ENCODE data around the gene SEC16A.

SEC16A gene

GRCh38 chr9:136459425-136459824 lies 23.4 kb downstream of the SEC16A start:
- no peak for DNase-seq

- DNase-seq = no peak
Observed at GRCh38 chr9:136457326-136457725, 25.5 kb downstream of the SEC16A start.

DNA sequence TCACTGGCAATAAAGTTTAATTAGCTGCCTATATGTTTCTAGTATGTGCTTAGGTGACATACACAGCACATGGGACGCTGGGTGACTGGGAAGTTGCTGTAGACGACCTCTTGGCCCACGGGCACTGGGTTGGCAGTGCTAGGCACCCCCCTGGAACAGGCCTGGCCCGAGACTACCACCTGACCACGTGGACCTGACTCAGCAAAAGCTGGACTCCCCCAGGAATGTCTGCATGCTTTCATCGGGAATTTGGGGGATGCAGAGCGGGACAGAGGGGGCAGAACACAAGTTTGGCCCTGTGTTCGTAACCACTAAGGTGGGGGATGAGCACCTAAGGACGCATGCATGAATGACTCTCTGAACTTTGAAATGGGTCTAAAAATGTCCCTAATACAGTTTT lies 26.6 kb downstream of the SEC16A start:
- no peak for DNase-seq

DNA sequence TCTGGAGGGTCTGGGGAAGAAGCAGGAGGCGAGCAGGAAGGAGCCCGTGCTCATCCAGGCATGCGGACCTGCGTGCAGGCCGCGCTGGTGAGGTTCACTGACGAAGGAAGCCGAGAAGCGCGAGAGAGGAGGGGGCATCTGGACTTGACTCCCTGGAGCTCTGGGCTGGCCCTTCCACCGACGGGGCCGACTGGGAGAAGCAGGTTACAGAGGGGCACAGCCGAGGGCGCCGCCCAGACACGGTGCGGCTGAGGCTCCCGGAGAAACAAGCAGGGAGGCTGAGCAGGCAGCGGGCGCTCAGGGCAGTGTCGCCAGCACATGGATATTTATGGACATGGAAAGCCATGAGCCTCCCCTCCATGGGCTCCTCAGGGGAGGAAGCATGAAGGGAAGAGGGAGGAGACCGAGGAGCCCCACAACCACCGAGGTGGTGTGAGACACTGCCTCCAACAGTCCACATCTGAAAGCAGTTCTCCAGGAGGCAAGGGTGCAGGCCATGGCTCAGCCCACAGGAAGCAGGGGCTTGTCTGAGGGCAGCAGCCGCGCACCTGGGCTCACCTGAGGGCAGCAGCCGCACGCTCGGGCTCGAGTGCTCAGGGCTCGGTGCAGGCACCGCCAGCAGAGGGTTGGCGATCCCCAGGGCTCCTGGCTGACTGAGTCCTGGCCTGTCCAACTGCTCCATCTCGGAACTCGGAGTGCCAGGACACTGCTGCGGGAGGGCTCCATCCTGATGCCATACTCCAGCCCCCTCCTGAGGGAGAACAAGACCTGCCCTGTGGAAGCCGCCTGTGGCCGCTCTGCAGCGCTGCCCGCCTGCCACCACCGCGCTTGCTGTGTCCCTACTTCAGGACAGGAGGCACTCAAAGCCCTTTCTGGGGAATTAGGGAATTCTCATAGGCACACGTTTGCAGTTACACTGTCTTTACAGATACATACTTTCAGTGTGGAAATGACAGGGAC lies 27.5 kb downstream of the SEC16A start:
- no peak for DNase-seq

GRCh38 chr9:136454026-136454796 lies 28.6 kb downstream of the SEC16A start:
- DNase-seq = no peak

GRCh38 chr9:136453326-136453725 lies 29.5 kb downstream of the SEC16A start:
- no peak for DNase-seq

- no peak for DNase-seq
Observed at GRCh38 chr9:136451221-136451877, 31.5 kb downstream of the SEC16A start.

DNA sequence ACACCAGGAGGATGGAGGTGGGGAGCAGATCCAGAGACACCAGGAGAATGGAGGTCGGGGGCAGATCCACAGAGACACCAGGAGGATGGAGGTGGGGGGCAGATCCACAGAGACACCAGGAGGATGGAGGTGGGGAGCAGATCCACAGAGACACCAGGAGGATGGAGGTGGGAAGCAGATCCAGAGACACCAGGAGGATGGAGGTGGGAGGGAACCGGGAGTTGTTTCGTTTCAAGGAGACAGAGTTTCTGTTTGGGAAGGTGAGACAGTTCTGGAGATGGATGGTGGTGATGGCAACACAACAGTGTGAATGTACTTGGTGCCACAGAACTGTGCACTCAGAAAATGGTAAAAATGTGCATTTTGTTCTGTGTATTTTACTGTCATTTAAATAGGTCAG lies 34.2 kb downstream of the SEC16A start:
- DNase-seq = no peak

GRCh38 chr9:136447173-136447778 lies 35.6 kb downstream of the SEC16A start:
- DNase-seq = no peak

GRCh38 chr9:136445799-136446198 lies 37.0 kb downstream of the SEC16A start:
- DNase-seq = no peak

DNA sequence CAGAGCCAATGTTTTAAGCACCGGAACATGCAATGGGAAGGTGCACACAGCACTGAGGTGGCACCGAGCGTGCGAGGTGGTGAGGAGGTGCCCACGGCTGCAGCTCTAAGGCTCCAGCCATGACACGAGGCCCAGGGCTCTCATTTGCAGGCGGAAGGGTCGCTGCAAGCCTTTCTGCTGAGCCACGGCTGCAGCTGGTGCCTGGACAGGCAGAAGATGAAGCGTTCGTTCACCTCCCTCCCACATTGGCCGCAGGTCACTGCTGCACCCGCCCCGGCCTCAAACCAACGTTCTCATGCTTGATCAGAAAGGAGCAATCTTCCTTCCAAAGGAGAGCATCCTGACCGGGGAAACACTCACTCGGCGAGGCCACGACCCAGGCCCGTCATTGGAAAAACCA lies 38.7 kb downstream of the SEC16A start:
- DNase-seq = no peak

- no peak for DNase-seq
Observed at GRCh38 chr9:136443687-136444086, 39.2 kb downstream of the SEC16A start.

GRCh38 chr9:136443087-136443486 lies 39.8 kb downstream of the SEC16A start:
- DNase-seq = no peak

GRCh38 chr9:136442265-136442664 lies 40.6 kb downstream of the SEC16A start:
- no peak for DNase-seq

GRCh38 chr9:136441681-136442245 lies 41.1 kb downstream of the SEC16A start:
- no peak for DNase-seq

GRCh38 chr9:136441191-136441680 lies 41.6 kb downstream of the SEC16A start:
- no peak for DNase-seq

DNA sequence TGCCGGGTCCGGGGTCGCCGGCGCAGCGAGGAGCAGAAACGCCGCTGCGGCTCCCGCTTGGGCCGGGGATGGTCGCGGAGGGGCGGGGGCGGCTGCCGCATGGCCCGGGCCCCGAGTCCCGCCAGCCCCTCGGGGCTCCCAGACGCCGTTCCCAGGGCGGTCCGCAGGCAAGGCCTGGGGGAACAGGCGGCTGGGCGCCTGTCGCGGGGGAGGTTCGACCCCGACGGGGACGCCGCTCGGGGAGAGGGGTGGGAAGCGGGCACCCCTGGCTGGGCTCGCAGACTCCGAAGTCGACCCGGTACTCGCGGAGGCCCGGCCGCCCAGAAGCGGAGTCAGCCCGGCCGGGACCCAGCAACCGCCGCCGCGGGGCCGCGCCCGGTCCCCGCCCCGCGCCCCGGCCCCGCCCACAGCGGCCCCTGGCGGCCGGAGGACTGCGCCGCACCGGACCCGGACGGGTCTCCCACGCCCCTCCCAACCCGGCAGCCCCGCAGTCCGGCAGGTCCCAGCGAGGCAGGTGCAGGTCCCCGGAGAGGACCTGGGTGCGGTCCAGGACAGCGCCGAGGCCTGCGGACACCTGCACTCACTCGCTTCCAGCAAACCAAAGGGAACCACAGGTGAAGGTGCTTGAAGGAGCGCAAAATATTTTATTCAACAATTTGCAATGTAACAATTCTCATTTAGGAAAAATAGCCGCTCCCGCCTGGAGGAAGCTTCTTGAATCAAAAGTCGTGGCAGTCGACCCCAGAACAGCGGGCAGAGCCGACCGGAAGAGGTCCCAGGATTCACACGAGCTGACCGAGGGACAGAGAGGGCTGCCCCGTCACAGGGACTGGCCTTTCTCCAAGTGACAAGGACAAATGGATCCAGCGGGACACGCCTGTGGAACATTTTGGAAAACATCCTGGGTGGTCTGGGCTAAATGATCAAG lies 43.1 kb downstream of the SEC16A start, which contains the start of gene INPP5E:
INPP5E (minus strand) TSS at position 365 of the 928 bp plus-strand sequence. CDS start 426 bp downstream, outside the sequence.
- peak in 1 of 2 donors; percentile 52 for DNase-seq

- no peak for DNase-seq
Observed at GRCh38 chr9:136438548-136439480, 44.0 kb downstream of the SEC16A start.

DNA sequence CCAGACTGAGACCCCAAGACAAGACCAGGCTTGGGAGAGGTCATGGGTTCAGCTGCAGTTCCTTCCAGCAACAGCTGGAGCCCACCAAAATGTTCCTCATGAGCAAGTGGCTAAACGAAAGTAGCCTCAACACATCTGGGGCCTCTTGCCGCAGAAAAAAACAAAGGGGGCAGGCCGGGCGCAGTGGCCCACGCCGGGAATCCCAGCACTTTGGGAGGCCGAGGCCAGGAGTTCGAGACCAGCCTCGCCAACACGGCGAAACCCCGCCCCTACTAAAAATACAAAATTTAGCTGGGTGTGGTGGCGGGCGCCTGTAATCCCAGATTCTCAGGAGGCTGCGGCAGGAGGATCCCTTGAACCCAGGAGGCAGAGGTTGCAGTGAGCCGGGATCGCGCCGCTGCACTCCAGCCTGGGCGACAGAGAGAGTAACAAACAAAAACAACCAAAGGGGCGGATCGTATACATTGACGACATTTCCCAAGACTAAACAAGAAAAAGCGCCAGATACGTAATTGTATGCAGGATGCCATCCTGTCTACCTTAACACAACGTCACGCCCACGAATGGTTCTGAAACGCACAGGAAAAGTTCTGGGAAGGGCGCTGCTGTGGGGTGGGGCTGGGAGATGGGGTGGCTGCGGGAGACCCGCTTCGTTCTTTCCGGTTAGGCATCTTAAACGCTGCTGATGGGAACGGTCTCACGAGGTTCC lies 44.8 kb downstream of the SEC16A start:
- no peak for DNase-seq
